Activated T-cell treated with anti-CD3 and anti-CD28 coated beads, Interleukin-2, amount 50 U/mL, for 24 hours (primary cell): ENCODE results near the gene ABCA13.

Experiments used
- DNase-seq: peaks from one replicate; pipeline ENCODE4 v3.0.0-alpha.2; 2020
- H3K27ac Mint-ChIP-seq: 2 replicates; pipeline ENCODE4 v1.8.0; 2020; ENCODE audit warnings: mild to moderate bottlenecking, mixed read lengths
- H3K27me3 Mint-ChIP-seq: 2 replicates; pipeline ENCODE4 v1.8.0; 2020; ENCODE audit warnings: mixed read lengths
- H3K36me3 Mint-ChIP-seq: 2 replicates; pipeline ENCODE4 v1.8.0; 2020; ENCODE audit warnings: low read depth, mixed read lengths
- H3K4me1 Mint-ChIP-seq: 2 replicates; pipeline ENCODE4 v1.8.0; 2020; ENCODE audit warnings: low read depth, mixed read lengths
- H3K4me3 Mint-ChIP-seq: 2 replicates; pipeline ENCODE4 v1.8.0; 2020; ENCODE audit warnings: mild to moderate bottlenecking, moderate library complexity, mixed read lengths
- H3K9me3 Mint-ChIP-seq: 2 replicates; pipeline ENCODE4 v1.8.0; 2020; ENCODE audit warnings: mixed read lengths

The ABCA13 gene

GRCh38 chr7:48279420-48279819 is 108.2 kb downstream of the ABCA13 start:
- no peak for DNase-seq
- peaks cover 25% of the 10 kb centered on the region for H3K4me1 Mint-ChIP-seq
- no peak overlapping the region for H3K4me3 Mint-ChIP-seq
- no peaks in the 10 kb centered on the region for H3K36me3 Mint-ChIP-seq
- no peaks in the 10 kb centered on the region for H3K9me3 Mint-ChIP-seq
- no peak overlapping the region for H3K27ac Mint-ChIP-seq
- peaks cover 34% of the 10 kb centered on the region for H3K27me3 Mint-ChIP-seq

DNA sequence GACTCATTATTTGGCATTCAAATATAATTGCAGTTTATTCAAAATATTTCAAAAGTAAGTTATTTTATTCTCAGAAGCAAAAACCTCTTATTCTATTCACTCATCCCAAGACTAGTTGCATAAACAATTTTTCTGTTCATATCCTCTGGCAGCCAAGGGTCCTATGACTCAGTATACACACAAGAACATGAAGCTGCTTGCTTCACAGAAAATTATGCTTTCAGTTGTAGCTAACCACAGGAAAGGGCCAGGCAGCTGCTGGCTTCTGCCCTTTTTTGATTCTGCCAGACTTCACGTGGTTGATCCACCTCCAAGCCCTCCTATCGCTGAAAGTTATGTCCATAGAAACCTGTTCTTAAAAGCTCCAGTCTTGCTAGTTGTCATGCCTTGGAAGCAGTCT is 108.8 kb downstream of the ABCA13 start:
- H3K36me3 Mint-ChIP-seq, result no peaks in the 10 kb centered on the region
- no peak for DNase-seq
- no peak overlapping the region for H3K27ac Mint-ChIP-seq
- H3K27me3 Mint-ChIP-seq, result peaks cover 33% of the 10 kb centered on the region
- H3K9me3 Mint-ChIP-seq, result no peaks in the 10 kb centered on the region
- peaks cover 25% of the 10 kb centered on the region for H3K4me1 Mint-ChIP-seq
- H3K4me3 Mint-ChIP-seq, result no peak overlapping the region

GRCh38 chr7:48285373-48285772 is 114.1 kb downstream of the ABCA13 start:
- Mint-ChIP-seq H3K4me1 (peaks cover 4% of the 10 kb centered on the region), H3K4me3 (no peak overlapping the region), H3K27ac (no peak overlapping the region), H3K36me3 (no peaks in the 10 kb centered on the region), H3K27me3 (peaks cover 38% of the 10 kb centered on the region), H3K9me3 (no peaks in the 10 kb centered on the region)
- DNase-seq, result no peak

GRCh38 chr7:48286836-48287235 is 115.6 kb downstream of the ABCA13 start:
- no peaks in the 10 kb centered on the region for H3K9me3 Mint-ChIP-seq
- no peaks in the 10 kb centered on the region for H3K4me1 Mint-ChIP-seq
- DNase-seq, result no peak
- H3K36me3 Mint-ChIP-seq, result no peaks in the 10 kb centered on the region
- H3K27ac Mint-ChIP-seq, result no peak overlapping the region
- H3K4me3 Mint-ChIP-seq, result no peak overlapping the region
- H3K27me3 Mint-ChIP-seq, result peaks cover 31% of the 10 kb centered on the region

- DNase-seq, result no peak
- peaks cover 16% of the 10 kb centered on the region for H3K4me1 Mint-ChIP-seq
- H3K27me3 Mint-ChIP-seq, result peaks cover 16% of the 10 kb centered on the region
- no peak overlapping the region for H3K4me3 Mint-ChIP-seq
- H3K9me3 Mint-ChIP-seq, result no peaks in the 10 kb centered on the region
- H3K36me3 Mint-ChIP-seq, result no peaks in the 10 kb centered on the region
- H3K27ac Mint-ChIP-seq, result no peak overlapping the region
These were observed 118.4 kb downstream of the ABCA13 start for GRCh38 chr7:48289656-48290055.

DNA sequence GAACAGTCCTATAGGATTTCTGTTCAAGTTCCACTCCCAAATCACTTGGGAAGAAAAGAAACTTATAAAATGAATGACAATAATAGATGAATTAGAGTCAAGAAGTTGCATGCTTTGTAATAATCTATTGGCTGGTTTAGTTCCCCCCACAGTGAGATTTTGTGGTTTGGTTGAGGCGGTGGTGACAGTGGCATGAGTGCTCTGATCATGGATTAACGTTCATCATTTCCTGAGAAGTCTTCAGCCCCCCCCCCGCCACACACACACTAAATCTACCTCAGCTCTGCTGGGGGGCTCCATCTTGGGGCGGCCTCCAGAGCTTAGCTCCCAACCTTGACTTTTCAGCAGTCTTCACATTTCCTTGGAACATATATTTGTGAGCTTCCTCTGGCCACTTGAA is 121.7 kb downstream of the ABCA13 start:
- H3K27ac Mint-ChIP-seq, result no peak overlapping the region
- H3K4me1 Mint-ChIP-seq, result peaks cover 19% of the 10 kb centered on the region
- H3K27me3 Mint-ChIP-seq, result peaks cover 3% of the 10 kb centered on the region

DNA sequence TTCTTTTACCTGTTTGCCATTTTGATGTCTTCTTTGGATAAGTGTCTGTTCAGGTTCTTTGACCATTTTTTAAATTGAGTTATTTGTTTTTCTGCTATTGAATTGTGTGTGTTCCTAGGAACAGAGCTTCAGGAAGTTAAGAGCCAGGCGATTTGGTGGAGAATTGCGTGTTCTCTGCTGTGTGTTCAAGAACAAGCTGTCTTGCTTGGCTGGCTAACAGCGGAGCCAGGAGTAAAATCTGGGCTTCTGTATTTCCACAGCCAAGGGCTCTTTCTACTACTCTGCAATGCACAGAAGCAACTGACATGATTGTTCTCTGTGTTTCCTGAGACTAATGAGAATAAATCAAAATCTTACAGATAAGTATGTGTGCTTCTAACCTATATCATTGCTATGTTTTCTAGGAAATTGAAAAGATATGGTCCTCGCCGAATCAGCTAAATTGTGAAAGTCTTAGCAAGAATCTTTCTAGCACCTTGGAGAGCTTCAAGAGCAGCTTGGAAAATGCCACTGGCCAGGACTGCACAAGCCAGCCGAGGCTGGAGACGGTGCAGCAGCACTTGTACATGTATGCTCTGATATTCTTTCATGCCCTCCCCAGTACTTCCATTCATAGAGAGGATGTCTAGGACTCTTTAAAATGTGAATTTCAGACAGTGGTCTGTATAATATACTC is 124.2 kb downstream of the ABCA13 start:
- H3K9me3 Mint-ChIP-seq, result no peaks in the 10 kb centered on the region
- no peak for DNase-seq
- peaks cover 3% of the 10 kb centered on the region for H3K27me3 Mint-ChIP-seq
- H3K4me1 Mint-ChIP-seq, result peaks cover 37% of the 10 kb centered on the region
- no peaks in the 10 kb centered on the region for H3K36me3 Mint-ChIP-seq
- no peak overlapping the region for H3K4me3 Mint-ChIP-seq
- no peak overlapping the region for H3K27ac Mint-ChIP-seq

More for the DNA sequence above, 121.7 kb downstream of the ABCA13 start:
- Mint-ChIP-seq H3K9me3 (no peaks in the 10 kb centered on the region), H3K4me3 (no peak overlapping the region), H3K36me3 (no peaks in the 10 kb centered on the region)
- no peak for DNase-seq

- no peaks in the 10 kb centered on the region for H3K9me3 Mint-ChIP-seq
- no peaks in the 10 kb centered on the region for H3K36me3 Mint-ChIP-seq
- H3K4me3 Mint-ChIP-seq, result no peak overlapping the region
- H3K27me3 Mint-ChIP-seq, result peaks cover 13% of the 10 kb centered on the region
- no peak overlapping the region for H3K27ac Mint-ChIP-seq
- DNase-seq, result no peak
- H3K4me1 Mint-ChIP-seq, result peaks cover 37% of the 10 kb centered on the region
These were observed 125.7 kb downstream of the ABCA13 start for GRCh38 chr7:48296966-48297365.

GRCh38 chr7:48298779-48299178 is 127.5 kb downstream of the ABCA13 start:
- H3K27ac Mint-ChIP-seq, result peak overlapping the region; percentile 78
- DNase-seq, result no peak
- no peak overlapping the region for H3K4me3 Mint-ChIP-seq

DNA sequence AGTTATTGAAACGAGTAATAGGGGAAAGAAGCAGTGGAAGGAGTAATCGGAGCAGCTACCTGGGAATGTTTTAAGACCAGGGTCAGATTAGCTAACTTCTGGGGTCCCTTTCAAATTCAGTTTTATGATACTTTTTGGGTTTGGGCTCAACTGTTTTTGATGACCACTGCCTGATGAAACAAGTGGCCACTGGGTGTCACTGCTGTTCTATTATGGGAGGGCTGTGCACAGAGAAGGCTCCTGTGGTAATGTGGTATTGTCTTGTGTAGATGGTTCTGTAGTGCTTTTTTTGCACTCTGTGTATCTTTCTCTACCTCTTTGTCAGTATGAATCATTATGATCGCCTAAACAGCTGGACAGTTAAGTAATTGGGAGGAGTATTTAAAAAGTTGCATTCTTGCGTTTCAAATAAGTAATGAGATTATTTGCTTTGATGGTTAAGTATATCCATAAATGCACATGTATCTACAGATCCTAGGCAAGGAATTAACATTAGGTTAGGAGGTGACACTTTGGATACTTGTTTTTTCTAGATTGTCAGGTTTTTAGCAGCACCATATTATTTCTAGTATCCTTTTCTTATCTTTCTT is 128.4 kb downstream of the ABCA13 start:
- Mint-ChIP-seq H3K36me3 (no peaks in the 10 kb centered on the region), H3K9me3 (no peaks in the 10 kb centered on the region), H3K27me3 (peaks cover 17% of the 10 kb centered on the region), H3K27ac (peak overlapping the region; percentile 78), H3K4me1 (peaks cover 21% of the 10 kb centered on the region), H3K4me3 (no peak overlapping the region)
- DNase-seq, result peak; percentile 40

More at GRCh38 chr7:48298779-48299178, 127.5 kb downstream of the ABCA13 start:
- H3K27me3 Mint-ChIP-seq, result peaks cover 13% of the 10 kb centered on the region
- H3K4me1 Mint-ChIP-seq, result peaks cover 21% of the 10 kb centered on the region
- H3K9me3 Mint-ChIP-seq, result no peaks in the 10 kb centered on the region
- H3K36me3 Mint-ChIP-seq, result no peaks in the 10 kb centered on the region

GRCh38 chr7:48300301-48300700 is 129.0 kb downstream of the ABCA13 start:
- Mint-ChIP-seq H3K4me3 (no peak overlapping the region), H3K9me3 (no peaks in the 10 kb centered on the region), H3K27me3 (peaks cover 17% of the 10 kb centered on the region), H3K36me3 (no peaks in the 10 kb centered on the region), H3K27ac (no peak overlapping the region), H3K4me1 (peaks cover 21% of the 10 kb centered on the region)
- DNase-seq, result no peak

GRCh38 chr7:48301201-48301600 is 129.9 kb downstream of the ABCA13 start:
- no peak for DNase-seq
- no peaks in the 10 kb centered on the region for H3K9me3 Mint-ChIP-seq
- no peak overlapping the region for H3K4me3 Mint-ChIP-seq
- H3K36me3 Mint-ChIP-seq, result no peaks in the 10 kb centered on the region
- H3K27me3 Mint-ChIP-seq, result peaks cover 18% of the 10 kb centered on the region
- no peak overlapping the region for H3K27ac Mint-ChIP-seq
- peaks cover 21% of the 10 kb centered on the region for H3K4me1 Mint-ChIP-seq

DNA sequence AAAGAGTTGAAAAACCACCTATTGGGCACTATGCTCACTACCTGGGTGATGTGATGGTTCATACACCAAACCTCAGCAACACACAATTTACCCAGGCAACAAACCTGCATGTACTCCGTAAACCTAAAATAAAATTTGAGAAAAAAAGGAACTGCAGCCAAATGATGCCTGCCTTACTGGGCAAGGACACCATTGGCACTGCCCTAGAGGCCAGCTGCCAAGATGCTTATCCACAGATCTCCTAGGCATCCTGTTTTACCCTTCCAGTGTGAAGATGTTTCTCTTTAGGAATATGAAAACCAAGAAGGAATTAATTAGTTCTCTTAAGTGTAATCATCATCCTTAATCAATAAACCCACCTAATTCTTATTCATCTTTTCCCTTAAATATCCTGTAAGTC is 133.4 kb downstream of the ABCA13 start:
- Mint-ChIP-seq H3K4me3 (no peak overlapping the region), H3K9me3 (no peaks in the 10 kb centered on the region), H3K27ac (no peak overlapping the region), H3K27me3 (peaks cover 18% of the 10 kb centered on the region), H3K4me1 (peaks cover 1% of the 10 kb centered on the region), H3K36me3 (no peaks in the 10 kb centered on the region)
- DNase-seq, result no peak

- H3K36me3 Mint-ChIP-seq, result no peaks in the 10 kb centered on the region
- no peak overlapping the region for H3K4me3 Mint-ChIP-seq
- no peaks in the 10 kb centered on the region for H3K9me3 Mint-ChIP-seq
- H3K27ac Mint-ChIP-seq, result no peak overlapping the region
- DNase-seq, result no peak
- H3K4me1 Mint-ChIP-seq, result no peaks in the 10 kb centered on the region
- peaks cover 18% of the 10 kb centered on the region for H3K27me3 Mint-ChIP-seq
These were observed 134.4 kb downstream of the ABCA13 start for GRCh38 chr7:48305661-48306060.

- Mint-ChIP-seq H3K4me1 (no peaks in the 10 kb centered on the region), H3K36me3 (no peaks in the 10 kb centered on the region), H3K9me3 (no peaks in the 10 kb centered on the region), H3K4me3 (no peak overlapping the region), H3K27me3 (peaks cover 9% of the 10 kb centered on the region), H3K27ac (no peak overlapping the region)
- no peak for DNase-seq
These were observed 135.9 kb downstream of the ABCA13 start for GRCh38 chr7:48307041-48307714.
